Mesenteric fat pad (tissue), 1 donor: Measurements from ENCODE around the gene CCDC177. TPM values are rescaled to one million over a fixed set of nuclear protein-coding genes. Genes with fewer than 3 reads are reported as not detected.

Source experiments
- DNase-seq: peaks from one replicate; pipeline ENCODE4 v3.0.0-alpha.2; 2020; ENCODE audit warnings: low spot score
- total RNA-seq: library from RNA; stranded (reverse); fragmentation: NEBNext Ultra II Directional; extraction: Animal tissue kit (Norgen Biotek cat#: 25700); gene quantifications from one replicate; pipeline ENCODE4 v1.2.1, GENCODE V29; 2021
- donor health status: DM: yes; HTN: yes; CAD: no.

The CCDC177 gene
- total RNA-seq, 1 donor from 2014 or later, result not detected

GRCh38 chr14:69530095-69530494, 44.6 kb downstream of the CCDC177 start:
- DNase-seq, result no peak

GRCh38 chr14:69529563-69529962, 45.1 kb downstream of the CCDC177 start:
- no peak for DNase-seq

- DNase-seq, result no peak
These were observed 45.7 kb downstream of the CCDC177 start for GRCh38 chr14:69528930-69529329.

- DNase-seq, result peak; percentile 67
These were observed 46.5 kb downstream of the CCDC177 start for GRCh38 chr14:69528143-69528542.

- DNase-seq, result peak; percentile 65
These were observed 47.0 kb downstream of the CCDC177 start for GRCh38 chr14:69527635-69528034.

- DNase-seq, result peak; percentile 73
These were observed 48.8 kb downstream of the CCDC177 start for GRCh38 chr14:69525896-69526295.

- peak; percentile 55 for DNase-seq
These were observed 52.6 kb downstream of the CCDC177 start for GRCh38 chr14:69522026-69522425.

Other genes with a start within 250 kb of the CCDC177 start
- 140 TPM for gene ERH, start 176.6 kb downstream of the CCDC177 start, total RNA-seq
- 55.0 TPM for gene SLC39A9, start 176.2 kb downstream of the CCDC177 start, total RNA-seq
- gene PLEKHD1, start 90.1 kb downstream of the CCDC177 start, total RNA-seq, result 0.19 TPM
- gene SUSD6, start 36.7 kb upstream of the CCDC177 start, total RNA-seq, result 48.0 TPM
- 288 TPM for gene SRSF5, start 192.3 kb upstream of the CCDC177 start, total RNA-seq
- not detected for gene SLC10A1, start 222.4 kb upstream of the CCDC177 start, total RNA-seq